GM19240 (cell line): ENCODE results near the gene MMP15.
"Not testable (repeated sequence)": the region's sequence is repeated elsewhere in the genome, so short reads cannot be mapped to it uniquely, and the experiment has no call there.

Experiments used
- DNase-seq: peaks from one replicate; pipeline ENCODE4 v3.0.0; 2011; ENCODE audit warnings: low spot score; ENCODE audit not compliant: insufficient read length

Gene MMP15

DNA sequence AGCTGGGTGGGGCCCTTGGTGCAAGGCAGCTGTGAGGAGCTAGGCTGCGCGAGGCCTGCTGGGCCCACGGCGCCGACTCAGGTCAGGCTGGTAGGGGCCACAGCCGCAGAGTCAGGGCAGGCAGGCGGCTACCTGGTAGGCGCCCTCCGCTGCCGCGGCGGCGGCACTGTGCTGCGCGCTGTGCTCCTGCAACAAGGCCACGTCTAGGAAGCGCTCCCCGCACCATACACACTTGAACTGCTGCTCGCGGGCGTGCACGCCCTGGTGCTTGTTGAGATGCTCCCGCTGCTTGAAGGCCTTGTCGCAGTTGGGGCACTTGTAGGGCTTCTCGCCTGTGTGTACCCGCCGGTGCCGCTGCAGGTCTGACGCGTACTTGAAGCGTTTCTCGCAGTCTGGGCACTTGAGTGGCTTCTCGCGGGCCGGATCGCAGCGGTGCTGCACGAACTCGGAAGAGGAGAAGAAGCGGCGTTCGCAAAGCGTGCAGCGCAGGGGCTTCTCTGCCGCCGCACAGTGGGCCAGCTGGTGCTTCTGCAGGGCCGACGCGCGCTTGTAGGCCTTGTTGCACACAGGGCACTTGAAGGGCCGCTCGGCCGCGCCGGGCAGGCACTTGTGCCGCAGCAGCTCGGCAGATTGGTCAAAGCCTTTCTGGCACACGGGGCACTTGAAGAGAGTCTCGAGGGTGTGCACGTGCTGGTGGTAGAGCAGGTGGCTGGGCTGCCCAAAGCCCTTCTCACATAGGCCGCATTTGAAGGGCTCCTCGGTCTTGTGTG, 29.0 kb upstream of the MMP15 start:
- no peak for DNase-seq

DNA sequence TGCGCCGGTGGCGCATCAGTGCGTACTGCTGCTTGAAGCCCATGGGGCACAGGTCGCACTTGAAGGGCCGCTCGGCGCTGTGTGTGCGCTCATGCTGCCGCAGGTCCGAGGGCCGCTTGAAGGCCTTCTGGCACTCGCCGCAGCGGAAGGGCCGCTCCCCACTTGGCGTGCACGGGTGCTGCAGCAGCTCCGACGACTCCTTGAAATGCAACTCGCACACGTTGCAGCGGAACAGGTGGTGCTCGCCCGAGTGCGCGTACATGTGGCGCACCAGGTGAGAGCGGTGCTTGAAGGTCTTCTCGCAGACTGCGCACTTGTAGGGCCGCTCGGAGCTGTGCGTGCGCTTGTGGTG, 28.4 kb upstream of the MMP15 start:
- no peak for DNase-seq

DNA sequence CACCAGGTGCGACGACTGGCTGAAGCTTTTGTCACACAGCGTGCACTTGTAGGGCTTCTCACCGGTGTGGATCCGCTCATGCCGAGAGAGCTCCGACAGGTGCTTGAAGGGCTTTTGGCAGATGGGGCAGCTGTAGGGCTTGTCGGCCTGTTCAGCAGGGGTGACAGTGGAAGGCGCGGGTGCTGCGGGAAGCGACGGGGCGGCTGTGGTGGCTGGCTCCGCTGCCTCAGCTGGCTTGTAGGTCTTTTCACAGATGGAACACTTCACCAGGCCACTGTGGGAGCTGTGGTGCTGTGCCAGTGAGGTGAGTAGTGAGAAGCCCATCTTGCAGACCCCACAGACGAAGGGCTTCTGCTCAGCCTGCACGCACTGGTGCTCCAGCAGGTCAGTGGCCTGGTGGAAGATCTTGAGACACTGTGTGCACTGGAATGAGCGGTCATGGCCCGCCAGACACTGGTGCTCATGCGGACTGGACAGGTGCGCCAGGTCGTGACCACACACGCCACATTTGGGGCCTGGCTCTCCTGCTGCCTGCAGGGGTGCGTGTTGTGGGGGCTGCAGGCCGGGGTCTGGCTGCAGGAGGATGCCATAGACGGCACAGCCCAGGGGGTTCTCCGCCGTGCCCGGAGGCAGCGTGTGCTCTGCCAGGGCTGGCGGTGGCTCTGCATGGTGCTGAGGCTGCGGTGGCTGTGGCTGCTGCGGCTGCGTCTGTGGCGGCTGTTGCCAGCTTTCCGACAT, 27.9 kb upstream of the MMP15 start:
- DNase-seq, result no peak

DNA sequence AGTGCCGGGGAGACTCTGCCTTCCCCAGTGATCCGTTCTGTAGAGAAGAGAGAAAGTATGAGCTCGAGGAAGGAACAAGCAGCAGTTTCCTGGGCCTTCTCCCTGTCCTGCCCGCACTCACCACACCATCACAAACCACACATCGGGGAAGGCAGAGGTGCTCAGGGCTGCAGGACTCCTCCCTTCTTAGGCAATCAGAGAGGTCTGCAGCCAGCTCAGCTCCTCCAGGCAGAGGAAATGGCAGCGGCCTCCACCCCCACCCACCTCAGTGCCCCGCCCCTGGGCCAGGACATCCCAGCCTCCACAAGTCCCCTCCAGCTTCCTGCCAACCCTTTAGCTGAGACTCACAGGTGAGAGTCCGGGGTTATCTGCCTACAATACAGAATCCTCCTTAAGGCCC, 27.1 kb upstream of the MMP15 start:
- no peak for DNase-seq

DNA sequence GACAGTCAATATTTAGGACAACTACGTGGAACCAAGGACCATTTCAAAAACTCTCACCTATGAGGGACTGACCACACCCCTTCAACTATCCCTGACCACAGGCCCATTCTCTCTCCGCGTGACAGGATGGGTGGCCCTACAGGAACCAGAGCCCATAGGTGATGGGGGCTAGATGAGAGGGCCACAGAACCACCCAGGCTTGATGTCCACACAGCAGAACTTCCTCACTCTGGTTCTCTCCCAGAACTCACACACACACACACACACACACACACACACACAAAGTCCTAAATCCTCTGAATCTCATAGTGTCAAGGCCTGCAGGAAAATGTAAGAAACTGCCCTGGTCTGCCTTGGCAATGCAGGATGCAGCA, 26.6 kb upstream of the MMP15 start:
- no peak for DNase-seq

DNA sequence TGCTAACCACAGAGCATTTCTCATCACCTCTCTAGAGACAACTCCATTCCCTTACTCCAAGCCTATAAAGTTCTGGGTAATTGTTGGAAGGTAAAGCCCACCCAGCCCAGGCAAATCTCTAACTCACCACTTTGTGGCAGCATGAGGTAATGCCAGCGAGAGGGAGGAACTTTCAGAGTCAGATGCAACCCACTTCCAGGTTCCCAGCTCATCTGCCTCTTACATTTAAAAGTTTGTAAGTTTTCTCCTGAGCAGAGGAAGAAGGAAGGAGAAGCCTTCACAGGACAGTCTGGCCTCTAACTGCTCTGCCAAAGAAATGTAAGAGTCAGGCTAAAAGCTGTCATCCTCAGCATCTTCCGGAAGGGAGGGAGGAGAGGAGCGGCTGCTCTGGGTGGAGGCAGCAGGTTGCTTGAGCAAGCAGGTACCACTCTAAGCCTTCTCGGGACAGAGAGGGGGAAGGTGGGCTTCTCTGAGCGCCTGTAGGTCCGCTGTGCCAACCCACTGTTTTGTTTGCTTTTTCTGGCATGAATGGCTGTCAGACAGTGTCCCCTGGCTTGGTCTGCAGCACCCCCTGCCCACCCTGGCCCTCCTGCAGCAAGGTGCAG, 26.1 kb upstream of the MMP15 start:
- peak; percentile 33 for DNase-seq

DNA sequence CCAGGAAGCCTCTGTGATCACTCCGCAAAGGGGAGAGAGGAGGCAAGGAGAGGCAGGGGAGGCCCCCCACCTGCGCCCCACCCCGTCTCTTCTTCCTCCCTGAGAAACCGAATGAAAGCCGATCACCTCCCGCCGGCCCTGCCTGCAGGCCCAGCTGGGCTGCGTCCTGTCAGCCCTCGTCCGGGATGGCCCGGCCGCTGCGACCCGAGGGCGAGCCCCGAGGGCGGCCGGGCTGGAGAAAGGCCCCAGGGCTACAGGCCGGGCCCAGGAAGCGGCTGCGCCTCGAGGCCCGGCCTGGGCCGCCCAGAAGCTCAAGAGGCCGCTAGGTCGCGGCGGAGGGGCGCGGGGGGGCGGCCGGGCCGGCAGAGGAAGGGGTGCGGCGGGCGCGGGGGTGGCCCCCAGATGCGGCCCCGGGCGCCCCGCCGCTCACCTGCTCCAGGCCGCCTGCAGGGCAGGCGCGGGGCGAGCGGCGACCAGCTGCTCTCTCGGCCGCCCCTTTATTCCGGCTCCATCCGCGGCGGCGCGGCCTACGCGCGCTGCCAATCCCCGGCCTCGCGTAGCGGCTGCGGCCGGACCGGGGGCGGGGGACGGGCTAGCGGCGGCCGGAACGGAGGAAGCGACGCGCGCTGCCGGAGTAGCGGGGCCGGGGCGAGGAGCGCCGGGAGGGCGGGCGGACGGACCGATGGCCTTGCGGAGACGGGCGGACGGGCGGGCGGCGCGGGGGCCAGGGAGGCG, 25.4 kb upstream of the MMP15 start, which contains the start of gene ZNF319:
ZNF319 (minus strand) TSS at position 702 of the 735 bp plus-strand sequence. CDS start 2,407 bp downstream, outside the sequence.
- peak; percentile 41 for DNase-seq

DNA sequence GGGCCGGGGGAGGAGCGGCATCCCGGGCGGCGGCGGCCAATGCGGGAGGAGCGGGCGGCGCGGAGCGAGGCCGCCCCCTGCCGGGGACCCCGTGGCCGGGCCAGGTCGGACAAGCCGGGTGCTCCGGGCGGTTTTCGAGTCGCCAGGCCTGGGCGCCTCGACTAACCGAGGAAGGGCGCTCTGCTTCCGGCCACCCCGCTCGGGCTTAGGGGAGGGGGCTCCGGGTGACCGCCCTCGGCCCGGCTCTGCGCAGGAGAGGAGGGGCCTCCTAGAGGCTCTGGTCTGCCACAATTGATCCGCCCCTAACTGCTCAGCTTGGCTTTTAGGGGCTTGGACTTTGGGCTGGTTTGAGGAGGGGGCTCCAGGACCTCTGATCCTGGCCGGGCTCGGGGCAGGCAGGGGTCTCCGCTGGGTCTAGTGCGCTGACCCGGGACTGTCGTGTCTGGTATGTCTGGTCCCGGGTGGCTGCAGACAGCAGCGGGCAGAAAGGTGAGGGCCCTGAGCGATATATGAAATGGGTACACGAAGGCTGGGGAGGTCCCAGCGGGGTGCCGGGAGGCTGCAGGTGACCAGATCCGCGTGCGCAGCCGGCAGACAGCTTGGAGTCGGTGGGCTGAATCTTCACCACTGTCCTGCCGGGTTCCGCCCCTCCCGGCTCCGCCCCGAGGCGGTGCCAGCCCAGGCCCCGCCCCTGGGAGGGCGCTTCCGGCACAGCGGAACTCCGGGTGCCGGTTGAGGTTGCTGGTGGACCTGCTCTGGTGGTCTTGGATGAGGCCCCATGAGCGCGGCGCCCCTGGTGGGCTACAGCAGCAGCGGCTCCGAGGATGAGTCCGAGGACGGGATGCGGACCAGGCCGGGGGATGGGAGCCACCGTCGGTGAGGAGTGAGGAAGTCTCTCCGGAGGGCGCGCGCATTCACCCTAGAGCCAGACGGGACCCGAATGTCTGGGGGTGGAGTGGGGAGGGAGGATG, 24.6 kb upstream of the MMP15 start, which contains the start of gene USB1:
USB1 (plus strand) TSS at position 702 of the 971 bp plus-strand sequence; CDS start at position 779, 77 bp downstream.
- peak; percentile 97 for DNase-seq

DNA sequence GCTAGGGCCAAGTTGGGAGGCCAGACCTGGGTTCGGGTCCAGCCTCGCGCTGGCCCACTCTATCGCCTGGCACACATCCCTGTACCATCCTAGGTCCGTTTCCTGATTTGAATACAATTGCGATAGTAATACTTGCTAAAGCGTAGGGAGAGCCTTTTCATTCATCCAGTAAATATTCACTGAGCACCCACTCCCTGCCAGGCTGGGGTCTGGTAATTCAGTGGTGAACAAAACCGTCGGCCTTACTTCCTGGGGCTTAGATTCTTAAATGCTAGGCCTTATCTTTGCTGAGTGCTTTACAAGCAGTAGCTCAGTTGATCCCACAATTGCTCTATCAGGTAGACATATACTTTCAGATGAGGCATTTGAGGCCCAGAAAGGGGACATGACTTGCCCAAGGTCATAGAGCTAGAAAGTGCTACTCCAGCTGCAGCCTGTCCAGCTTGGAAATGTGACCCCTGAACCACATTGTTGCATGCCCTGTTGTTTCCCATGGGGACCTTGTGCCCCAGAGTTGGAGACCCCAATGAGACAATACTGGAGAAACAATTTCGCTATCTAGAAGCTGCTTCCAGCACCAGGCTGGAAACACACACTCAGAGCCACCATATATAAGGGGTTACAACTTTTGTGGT, 23.7 kb upstream of the MMP15 start:
- no peak for DNase-seq

DNA sequence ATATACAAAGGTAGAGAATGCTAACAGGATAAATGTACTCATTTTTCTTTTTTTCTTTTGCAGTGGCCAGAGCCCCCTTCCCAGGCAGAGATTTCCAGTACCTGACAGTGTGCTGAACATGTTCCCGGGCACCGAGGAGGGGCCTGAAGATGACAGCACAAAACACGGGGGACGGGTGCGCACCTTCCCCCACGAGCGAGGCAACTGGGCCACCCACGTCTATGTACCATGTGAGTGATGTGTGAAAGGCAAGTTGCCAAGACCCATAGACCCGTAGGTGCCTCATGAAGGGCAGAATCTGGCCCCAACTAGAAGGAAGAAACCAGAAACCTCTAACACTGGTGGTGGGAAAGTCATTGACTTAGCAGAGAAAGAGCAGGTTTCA, 23.1 kb upstream of the MMP15 start:
- DNase-seq, result no peak

DNA sequence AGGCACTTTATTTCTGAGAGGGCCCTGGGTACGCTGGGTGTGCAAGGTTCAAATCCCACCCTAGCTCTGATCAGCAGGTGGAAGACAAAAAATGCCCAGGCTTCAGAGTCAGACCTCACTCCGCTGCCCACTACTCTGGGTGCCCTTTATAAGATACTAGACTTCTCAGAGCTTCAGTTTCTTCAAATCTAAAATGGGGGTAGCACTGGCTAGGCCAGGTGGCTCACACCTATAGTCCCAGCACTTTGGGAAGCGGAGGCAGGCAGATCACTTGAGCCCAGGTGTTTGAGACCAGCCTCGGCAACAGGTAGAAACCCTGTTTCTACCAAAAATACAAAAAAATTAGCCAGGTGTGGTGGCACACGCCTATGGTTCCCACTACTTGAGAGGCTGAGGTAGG, 22.6 kb upstream of the MMP15 start:
- no peak for DNase-seq

DNA sequence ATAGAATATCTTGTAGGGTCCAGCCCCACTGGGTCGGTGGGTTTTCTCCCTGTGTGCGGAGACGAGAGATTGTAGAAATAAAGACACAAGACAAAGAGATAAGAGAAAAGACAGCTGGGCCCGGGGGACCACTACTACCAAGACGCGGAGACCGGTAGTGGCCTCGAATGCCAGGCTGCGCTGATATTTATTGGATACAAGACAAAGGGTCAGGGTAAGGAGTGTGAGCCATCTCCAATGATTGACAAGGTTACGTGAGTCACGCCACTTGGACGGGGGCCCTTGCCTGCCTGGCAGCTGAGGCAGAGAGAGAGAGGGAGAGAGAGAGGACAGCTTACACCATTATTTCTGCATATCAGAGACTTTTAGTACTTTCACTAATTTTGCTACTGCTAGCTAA, 20.8 kb upstream of the MMP15 start:
- not testable (repeated sequence) for DNase-seq

DNA sequence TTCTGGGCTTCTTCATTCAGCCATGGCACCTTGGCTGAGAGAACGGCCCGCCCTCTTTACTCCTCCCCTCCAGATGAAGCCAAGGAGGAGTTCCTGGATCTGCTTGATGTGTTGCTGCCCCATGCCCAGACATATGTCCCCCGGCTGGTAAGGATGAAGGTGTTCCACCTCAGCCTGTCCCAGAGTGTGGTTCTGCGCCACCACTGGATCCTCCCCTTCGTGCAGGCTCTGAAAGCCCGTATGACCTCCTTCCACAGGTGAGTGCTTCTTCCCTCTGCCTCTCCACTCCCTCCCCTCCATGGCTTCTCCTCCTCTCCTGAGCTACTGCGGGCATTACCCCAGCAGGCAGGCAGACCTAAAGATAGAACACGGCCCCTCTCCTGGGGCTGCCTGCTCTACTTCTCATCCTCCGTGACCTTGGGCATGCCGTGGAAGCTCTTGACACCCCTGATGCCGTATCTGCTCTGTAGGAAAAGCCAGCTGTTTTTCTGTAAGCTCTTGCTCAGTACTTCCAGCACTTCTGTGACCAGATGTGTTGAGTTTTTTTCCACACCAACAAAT, 15.6 kb upstream of the MMP15 start:
- no peak for DNase-seq

DNA sequence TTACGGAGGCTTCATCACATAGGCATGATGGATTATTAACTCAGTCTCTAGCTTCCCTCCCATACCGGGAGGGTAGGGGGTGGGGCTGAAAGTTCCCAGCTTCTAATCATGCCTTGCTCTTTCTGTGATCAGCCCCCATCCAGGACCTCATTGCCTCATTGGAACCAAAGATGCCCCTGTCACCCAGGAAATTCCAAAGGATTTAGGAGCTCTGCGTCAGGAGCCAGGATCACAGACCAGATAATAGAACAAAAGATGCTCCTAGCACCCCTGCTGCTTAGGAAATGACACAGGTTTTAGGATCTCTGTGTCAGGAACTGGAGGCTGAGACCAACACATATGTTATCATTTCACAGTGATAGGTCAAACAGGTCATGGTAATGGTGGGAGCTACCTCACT, 14.7 kb upstream of the MMP15 start:
- no peak for DNase-seq

DNA sequence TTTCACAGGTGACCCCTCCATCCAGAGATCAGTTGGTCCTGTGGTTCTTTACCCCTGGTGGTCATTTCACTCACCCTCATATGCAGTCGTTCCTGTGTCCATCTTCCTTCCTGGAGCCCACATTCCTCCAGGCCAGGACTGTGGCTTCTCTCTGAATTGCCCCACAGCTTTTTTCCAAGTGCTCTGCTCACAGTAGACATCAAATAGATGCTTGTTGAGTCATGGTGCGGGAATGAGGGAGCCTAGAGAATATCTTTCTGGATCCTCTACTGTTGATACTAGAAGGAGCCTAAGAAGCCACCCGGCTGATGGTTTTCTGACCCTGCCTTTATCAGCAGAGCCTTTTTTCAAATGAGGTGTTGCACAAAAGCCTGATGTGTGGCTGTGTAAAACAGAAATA, 13.9 kb upstream of the MMP15 start:
- no peak for DNase-seq

DNA sequence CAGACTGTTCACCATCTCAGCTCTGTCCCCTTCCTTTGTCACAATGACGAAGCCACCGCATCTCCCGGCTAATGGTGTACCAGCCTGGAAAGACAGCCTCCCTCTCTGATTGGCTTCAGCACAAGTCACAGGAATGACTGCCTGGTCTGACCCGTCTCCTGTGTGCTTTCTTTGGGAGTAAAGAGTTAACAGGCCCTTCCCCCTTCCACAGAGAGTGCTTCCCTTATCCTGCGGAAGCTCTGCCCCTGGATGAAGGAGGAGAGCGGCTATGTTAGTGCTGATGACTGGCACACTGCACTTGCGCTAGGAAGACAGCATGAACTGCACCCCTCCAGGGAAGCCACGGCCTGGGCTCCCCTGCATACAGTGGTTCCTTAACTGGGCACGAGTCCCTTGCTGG, 13.1 kb upstream of the MMP15 start:
- no peak for DNase-seq

DNA sequence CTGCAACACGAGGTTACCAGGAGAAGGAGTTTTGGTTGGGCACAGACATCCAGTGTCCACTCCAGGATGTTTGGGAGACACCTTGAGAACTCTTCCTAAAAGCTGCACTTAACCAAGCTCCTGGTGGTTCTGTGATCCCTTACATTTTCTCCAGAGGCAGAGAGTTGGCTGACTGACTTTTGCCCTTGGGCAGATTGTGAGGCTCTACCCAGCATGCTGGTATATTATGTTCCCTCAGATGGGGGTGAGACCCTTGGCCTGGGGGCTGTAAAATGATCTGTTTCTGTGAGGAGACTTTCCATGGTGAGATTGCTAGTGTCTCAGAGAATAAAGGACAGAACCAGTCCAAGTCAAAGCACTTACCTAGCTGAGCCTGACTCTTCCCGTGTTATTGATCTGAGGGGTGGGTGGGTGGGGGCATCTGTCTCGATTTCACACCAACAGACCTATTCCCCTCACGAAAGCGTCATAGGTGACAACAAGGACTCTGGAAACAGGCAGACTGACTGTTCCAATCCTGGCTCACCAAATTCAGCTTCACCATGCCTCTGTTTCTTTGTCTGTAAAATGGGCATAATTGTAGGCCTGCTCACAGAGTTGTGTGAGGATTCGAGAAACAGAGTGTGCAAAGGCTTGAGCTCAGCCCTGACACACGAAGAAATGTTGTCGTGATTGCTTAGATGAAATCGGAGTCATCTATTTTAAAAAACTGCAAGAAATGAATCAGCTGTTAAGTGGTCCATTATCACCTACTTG, 12.2 kb upstream of the MMP15 start:
- no peak for DNase-seq

DNA sequence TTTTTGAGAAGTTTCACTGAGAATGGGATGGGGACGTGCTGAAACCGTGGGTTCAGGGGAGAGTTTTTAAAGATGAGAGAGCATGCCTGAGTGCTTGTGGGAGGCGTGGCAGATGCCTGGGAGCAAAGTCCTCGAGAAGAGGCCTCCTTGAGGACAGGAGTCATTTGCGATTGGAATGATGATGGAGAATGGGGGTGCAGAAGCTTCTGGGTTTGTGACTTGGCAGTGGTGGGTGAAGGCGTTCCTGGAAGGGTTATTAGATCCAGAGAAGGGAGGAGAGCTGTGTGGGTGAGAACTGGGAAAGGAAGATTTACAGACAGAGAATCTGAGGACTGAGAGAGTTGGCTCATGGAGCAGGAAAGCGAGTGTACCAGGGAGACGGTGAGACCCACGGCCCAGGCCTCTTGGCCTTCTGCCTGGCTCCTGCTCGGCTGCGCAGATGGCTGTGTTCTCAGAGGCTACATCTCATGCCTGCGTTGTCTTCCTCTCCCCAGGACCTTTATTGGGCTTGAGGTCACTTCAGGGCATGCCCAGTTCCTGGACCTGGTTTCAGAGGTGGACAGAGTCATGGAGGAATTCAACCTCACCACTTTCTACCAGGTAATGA, 8.6 kb upstream of the MMP15 start:
- no peak for DNase-seq

DNA sequence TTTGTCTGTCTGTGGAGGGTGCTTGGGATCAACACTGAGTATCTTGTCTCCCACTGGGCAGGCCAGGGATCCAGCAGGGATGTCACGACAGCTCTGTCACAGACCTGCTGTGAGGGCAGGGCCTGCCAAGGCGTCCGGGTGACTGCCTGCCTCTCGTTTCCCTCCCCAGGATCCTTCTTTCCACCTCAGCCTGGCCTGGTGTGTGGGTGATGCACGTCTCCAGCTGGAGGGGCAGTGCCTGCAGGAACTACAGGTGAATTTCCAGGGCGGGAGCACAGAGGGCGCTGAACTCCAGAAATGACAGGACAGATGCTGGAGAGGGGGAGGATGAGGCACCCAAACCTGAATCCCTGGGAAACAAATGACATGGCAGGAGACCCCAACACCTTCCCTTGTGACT, 6.8 kb upstream of the MMP15 start:
- no peak for DNase-seq
